Hematopoietic multipotent progenitor cell (in vitro differentiated cells): ENCODE measurements around the gene KRTAP10-9. TPM values are rescaled to one million over a fixed set of nuclear protein-coding genes. Genes with fewer than 3 reads are reported as not detected.
"Not testable (repeated sequence)": the region's sequence is repeated elsewhere in the genome, so short reads cannot be mapped to it uniquely, and the experiment has no call there.

Experiments used
- DNase-seq, 3 donors: peaks; one replicate each; pipeline ENCODE4 v3.0.0-alpha.2; 2011 to 2015; ENCODE audit warnings: low read depth in 2 of 3, low spot score in 2 of 3
- total RNA-seq: library from RNA; depleted of rRNA; stranded (reverse); fragments of >200 nt; gene quantifications from one replicate; pipeline ENCODE4 v1.2.3, GENCODE V29; 2012

KRTAP10-9 gene
- total RNA-seq, 1 donor, result not detected

DNA sequence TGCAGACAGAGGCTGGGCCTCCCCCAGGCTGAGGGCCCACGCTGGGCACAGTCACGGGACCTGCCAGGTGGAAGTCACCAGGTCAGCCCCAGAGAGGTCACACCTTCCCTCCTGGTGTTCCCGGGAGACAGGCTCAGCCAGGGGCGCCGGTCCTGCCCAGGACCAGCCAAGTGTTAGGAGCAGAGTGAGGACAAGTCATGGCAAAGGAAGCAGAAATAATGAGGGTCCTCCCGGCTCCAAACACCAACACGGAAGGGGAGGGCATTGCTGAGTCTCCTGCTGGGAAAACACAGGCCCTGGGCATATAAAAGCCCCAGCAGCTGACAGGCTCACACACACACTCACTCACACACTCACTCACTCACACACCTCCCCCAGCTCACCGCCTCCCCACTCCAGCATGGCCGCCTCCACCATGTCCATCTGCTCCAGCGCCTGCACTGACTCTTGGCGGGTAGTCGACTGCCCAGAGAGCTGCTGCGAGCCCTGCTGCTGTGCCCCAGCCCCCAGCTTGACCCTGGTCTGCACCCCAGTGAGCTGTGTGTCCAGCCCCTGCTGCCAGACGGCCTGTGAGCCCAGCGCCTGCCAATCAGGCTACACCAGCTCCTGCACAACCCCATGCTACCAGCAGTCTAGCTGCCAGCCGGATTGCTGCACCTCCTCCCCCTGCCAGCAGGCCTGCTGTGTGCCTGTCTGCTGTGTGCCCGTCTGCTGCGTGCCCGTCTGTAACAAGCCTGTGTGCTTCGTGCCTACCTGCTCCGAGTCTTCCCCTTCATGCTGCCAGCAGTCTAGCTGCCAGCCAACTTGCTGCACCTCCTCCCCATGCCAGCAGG lies 10.3 kb downstream of the KRTAP10-9 start, which contains the start of gene KRTAP10-10:
TSS of gene KRTAP10-10 (plus strand) at position 339 of the 833 bp plus-strand sequence. CDS start at position 401, 62 bp downstream.
- no peak for DNase-seq

DNA sequence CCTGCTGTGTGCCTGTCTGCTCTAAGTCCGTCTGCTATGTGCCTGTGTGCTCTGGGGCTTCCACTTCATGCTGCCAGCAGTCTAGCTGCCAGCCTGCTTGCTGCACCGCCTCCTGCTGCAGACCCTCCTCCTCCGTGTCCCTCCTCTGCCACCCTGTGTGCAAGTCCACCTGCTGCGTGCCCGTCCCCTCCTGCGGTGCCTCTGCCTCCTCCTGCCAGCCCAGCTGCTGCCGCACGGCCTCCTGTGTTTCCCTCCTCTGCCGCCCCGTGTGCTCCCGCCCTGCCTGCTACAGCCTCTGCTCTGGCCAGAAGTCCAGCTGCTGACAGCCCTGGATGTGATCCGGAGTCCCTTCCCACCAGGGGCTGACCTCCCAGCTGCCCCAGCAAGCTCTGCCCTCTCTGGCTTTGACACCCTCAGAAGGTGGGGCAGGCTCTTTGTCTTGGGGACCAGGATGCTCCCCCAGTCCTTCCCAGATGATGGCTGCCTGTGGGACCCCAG lies 11.0 kb downstream of the KRTAP10-9 start:
- not testable (repeated sequence) for DNase-seq

DNA sequence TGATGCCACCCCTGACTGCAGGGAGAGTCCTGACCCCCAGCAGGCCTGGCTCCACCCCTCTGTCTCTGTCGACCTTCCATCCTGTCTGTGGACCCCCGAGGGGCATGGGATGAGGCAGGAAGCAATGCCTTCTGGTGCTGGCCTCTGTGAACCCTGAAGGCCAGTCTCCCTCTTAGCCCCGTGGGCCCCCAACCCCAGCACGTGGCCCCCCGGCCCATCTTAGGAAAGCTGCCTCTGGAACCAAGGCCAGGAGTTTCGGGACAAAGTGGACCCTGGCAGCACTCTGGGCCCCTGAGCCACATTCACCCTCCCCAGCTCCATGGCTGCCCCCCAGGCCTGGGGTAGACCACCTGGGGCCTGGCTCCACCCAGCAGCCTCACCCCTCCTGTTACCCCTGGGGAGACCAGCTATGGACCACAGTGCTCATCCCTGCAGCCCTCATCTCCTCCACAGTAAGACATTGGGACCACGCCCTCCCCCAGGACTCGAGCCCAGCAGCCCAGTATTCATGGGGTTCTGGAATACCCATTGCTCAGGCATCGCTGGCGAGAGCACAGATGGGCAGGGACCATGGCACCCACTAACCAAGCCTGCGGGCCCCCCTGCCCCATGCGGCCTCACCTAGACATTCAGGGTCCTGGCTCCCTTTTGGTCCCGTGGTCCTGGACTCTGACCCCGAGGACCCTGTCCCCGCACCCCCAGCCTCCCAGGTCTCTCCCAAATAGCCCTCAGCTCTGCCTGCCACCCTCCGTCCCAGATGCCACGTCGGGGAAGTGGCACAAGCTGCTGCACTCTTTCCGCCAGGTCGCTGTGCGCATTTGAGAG lies 11.8 kb downstream of the KRTAP10-9 start:
- not testable (repeated sequence) for DNase-seq

DNA sequence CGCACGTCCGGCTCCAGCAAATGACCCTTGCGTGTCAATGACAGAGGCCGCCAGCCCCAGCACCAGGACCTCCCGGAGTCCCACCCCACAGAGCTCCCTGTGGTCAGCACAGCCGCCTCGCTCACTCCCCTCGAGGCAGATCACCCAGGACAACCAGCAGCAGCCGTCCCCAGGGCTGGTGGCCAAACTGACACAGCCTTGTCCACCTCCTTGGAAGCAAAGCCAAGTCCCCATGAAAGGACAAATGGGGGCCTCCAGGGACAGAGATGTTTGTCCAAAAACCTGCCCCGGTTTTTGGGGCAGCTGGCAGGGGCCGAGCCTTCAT lies 12.4 kb downstream of the KRTAP10-9 start:
- DNase-seq, result no peak

DNA sequence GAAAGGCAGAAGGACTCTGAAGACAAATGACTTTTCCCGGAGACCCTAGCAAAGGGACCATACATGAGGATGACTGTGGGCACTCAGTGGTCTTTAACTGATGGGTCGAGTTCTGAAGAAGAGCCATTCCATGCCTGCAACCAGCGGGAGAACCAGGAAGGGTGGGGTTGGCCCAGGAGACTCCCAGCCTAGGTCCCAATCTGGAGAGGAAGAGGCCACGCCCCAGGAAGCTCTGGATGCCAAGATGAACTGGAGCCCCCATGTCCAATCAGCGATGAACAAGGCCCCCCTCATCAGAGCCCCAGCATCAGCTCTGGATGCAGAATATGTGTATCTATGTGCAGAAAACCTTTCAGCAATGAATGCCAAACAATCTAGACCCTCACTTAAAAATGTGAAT lies 13.9 kb downstream of the KRTAP10-9 start:
- DNase-seq, result no peak

DNA sequence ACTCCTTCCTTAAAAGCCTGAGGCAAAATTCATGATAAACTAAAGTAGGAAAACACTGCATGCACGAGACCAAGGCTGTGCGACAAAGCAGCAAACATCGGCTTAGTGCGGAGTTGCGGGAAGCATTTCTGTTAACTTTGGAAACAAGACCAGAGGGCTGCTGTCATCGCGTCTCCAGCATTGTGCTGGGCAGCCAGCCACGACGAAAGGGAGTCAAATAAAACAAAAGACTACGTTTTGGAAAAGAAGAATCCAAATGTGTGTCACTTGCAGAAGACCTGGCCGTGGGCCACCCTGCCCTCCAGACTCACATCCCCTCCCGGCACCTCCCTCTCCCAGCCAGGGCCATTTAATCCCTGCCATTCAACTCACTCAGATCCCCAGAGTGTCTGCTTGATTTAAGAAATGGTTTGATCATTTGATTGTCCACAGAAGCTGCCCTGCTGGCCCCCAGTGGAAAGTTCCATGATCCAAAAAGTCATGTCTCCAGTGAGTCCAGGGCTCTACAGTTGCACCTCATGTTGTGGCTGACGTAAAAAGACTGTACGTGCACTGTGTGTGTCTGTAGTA lies 16.9 kb downstream of the KRTAP10-9 start:
- no peak for DNase-seq

DNA sequence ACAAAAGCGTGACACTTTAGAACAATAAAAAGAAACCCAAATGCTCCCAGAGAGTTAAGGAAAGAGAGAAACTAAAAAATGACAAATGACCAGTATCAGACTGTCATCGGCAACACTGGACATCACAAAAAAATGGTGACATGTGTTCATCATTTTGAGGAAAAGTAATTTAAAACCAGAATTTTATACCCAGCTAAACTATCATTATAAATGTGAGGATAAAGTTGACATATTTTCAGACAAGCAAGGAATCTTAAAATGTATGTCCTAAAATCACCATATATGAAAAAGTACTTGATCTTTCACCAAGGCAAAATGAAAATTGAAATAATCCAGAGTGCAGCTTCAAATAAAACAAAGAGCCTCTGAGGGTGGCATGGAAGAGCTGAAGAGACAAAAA lies 18.0 kb downstream of the KRTAP10-9 start:
- DNase-seq, result no peak

DNA sequence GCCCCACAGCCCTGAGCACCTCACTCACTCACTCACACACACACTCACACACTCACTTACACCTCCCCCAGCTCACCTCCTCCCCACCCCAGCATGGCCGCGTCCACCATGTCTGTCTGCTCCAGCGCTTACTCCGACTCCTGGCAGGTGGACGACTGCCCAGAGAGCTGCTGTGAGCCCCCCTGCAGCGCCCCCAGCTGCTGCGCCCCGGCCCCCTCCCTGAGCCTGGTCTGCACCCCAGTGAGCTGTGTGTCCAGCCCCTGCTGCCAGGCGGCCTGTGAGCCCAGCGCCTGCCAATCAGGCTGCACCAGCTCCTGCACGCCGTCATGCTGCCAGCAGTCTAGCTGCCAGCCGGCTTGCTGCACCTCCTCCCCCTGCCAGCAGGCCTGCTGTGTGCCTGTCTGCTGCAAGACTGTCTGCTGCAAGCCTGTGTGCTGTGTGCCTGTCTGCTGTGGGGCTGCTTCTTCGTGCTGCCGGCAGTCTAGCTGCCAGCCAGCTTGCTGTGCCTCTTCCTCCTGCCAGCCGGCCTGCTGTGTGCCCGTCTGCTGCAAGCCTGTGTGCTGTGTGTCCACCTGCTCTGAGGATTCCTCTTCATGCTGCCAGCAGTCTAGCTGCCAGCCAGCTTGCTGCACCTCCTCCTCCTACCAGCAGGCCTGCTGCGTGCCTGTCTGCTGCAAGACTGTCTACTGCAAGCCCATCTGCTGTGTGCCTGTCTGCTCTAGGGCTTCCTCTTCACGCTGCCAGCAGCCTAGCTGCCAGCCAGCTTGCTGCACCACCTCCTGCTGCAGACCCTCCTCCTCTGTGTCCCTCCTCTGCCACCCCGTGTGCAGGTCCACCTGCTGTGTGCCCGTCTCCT lies 19.7 kb downstream of the KRTAP10-9 start, which contains the start of gene KRTAP10-11:
TSS of gene KRTAP10-11 (plus strand) at position 49 of the 856 bp plus-strand sequence. CDS start at position 94, 45 bp downstream.
- DNase-seq, result not testable (repeated sequence)

DNA sequence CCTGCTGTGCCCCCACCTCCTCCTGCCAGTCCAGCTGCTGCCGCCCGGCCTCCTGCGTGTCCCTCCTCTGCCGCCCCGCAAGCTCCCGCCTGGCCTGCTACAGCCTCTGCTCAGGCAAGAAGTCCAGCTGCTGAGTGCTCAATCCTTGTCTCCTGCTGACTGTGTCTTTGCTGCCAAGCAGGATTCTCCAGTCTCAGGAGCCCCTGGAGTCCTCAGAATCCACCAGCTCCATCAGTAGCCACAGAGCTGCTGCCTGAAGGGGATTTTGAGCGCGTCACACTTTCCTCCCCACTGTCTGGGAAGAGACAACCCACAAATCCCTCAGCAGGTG lies 20.3 kb downstream of the KRTAP10-9 start:
- DNase-seq, result no peak

DNA sequence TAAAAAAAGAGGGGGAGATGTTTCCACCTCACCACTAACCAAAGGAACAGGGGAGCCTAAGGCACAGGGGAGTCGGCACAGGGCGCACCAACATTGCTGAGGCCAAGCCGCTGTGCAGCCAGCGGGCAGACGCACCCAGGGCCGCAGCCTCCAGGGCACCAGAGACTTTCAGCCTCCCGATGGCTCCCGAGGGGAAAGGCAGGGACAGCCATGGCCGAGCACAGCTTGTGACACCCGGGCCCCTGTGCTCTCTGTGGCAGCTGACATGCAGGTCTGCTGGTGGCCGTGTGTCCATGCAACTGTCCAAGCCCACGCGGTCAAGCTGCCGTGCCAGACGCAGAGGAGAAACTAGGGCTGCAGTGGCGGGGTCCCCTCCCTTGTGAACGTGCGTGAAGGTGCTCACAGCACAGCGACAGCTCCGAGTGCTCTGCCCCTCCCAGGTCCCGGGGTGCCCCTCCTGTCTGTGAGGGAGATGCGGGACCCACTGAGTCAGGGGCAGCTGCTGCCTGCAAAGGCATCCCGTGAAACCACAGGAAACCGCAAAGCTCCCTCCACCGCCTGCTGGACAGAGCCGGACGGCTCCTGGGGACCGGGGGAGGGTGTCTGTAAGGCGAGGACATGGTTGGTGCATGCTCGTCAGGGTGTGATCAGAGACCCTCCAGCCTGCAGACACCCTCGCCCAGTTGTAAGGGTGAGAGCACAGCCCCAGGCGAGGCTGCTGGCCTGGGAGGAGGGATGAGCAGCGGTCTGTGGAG lies 21.8 kb downstream of the KRTAP10-9 start:
- no peak for DNase-seq

DNA sequence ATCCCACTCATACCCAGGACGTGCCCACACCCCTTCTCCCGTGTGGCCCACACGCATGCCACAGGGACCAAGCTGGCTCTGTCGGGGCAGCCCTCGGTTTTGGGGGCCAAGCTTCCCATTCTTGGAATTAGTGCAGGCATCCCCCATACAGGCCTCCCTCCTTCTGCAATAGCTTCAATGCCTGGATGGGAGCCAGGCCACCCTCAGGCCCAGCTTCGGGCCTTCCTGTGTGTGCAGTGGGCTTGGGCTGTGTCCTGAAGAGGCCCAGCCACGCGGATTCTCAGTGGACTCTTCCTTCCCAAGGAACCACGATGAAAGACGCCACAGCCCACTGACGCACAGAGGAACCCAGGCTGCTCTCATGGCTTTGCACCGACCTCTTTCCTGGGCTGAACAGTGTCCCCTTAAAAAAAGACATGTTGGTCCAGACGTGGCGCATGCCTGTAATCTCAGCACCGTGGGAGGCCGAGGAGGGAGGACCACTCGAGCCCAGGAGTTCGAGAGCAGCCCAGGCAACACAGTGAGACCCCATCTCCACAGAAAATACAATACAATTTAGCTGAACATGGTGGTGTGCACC lies 22.7 kb downstream of the KRTAP10-9 start:
- no peak for DNase-seq

DNA sequence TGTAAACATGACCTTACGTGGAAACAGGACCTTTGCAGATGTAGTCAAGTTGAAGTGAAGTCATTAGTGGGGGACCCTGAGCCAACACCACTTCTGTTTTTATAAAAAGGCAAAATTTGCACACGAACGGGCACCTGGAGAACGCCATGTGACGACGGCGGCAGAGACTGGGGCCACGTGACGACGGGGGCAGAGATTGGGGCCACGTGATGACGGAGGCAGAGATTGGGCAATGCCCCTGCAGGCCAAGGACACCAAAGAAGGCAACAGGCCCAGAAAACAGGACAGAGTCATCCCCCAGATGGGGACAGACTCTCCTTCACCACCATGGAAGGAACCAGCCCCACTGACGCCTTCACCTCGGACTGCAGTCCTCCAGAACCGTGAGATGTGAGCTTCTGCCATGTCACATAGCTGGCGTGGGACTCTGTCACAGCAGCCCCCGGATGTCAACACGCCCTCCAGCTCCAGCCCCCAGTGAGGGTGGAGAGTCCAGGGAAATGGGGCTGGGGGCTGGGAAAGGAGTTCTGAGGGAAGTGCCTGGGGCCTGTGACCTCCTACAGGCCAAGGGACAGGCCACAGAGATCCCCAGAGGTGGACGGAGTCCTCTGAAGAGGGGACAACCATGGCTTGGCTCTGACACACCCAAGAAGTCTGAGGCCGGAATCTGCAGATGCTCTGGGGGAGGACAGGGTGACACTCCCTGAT lies 23.5 kb downstream of the KRTAP10-9 start:
- DNase-seq, result no peak

DNA sequence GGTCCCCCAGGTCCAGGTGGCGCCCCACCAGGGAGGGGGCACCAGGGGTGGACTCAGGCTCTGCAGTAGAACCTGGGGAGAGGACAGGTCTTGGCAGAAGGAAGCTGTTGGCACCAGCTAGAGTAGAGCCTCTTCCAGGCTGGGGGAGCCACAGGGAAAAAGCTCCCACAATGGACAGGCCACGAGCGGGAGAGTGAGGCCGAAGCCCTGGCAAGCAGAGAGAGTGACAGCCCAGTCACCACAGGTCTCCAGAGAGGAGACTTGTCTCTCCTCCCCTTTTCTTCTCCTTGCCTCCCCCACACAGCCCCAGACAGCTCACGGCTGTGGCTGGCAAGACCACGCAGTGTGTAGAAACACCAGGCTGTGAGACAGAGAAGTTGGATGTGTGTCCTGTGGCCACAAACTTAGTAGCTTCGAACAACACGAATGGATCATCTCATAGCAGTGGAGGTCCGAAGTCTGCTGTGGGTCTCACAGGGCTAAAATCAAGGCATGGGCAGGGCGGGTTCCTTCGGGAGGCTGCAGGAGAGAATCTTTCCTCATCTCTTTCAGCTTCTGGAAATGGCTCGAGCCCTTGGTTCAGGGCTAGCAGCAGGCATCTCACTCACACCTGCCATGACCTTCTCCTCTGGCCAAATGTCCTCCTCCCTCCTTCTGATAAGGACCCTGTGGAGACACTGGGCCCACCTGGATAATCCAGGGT lies 24.2 kb downstream of the KRTAP10-9 start:
- no peak for DNase-seq

DNA sequence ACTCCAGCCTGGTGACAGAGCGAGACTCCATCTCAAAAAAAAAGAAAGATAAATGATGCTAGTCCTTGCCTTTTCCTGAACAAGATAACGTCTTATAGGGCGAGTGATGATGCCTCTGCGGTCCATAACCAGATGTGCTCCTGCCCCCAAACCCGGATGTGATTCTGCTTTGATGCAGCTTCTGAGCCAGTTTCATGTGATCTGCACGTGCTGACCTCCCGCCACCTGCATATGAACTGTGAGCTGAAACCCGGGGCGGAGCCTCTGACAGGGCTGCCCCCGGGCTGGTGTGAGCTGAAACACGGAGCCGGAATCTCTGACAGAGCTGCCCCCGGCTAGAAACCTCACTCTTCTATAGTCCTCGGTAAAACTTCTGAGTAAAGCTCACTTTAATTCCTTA lies 26.2 kb downstream of the KRTAP10-9 start:
- DNase-seq, result no peak

DNA sequence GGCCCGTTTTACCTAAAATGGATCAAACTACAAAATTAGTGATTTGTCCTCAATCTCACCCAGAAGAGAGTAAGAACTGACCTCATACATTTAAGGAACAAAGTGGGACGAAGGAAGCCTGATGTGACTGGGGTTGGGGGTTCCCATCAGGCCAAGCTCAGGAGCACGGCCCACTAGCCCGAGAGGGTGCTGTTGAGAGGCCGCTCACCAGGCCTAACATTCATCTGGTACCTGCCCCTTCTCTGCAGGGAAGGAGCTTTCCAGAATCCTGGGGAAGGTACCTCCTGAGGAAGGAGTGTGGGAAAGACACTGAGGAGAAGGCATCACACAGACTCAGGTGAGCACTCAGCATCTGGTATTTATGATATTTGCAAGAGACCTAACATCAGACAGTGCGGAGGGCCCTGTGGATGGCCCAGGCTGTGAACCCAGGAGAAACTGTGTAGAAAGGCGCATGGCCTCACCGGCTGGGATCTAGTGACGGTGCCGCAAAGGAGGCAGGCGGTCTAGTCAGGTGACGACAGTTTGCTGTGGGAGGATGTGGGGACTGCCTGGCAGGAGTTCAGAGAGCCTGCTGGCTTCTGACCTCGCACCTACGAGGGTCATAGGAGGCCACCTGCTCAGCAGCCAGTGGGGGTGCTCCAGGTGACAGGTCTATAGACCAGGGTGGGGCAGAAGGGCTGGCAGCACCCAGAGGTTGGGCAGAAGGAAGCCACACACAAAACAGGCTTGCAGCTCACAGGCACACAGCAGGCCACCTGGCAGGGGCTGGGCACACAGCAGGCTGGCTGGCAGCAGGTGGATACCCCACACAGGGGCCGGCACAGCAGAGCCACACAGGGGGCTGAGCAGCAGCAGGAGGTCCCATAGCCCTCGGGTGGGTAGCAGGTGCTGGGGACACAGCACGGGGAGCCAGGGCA lies 27.0 kb downstream of the KRTAP10-9 start:
- peak in 1 of 3 donors; percentile 44 for DNase-seq

DNA sequence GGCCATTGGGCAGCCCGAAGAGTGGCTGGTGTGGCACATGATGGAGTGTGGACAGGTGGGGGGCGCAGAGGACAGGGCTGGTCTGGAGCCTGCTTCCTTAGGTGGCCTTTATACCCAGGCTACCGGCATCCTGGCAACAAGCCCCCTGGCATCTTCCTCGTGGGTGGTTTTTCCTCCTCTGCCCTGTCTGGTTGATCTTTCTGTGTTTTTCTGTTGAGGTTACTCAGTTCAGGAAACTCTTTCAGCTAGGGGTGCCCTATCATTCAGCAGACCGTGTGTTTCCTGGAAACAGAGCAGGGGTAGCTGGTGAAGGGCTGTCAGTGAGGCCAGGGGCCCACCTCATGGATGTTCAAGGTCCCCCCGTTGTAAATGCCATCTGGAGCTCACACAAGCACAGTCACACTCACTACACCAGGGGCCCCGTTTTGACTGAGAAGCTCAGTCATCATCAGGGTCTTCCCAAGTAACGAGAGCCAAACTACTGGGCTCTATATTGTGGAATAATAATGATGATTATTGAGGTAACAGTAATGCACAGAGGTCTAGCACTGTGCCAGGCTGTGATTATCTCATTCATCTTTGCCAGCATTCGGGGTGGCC lies 27.8 kb downstream of the KRTAP10-9 start, which contains the start of gene KRTAP12-4:
TSS of gene KRTAP12-4 (minus strand) at position 84 of the 600 bp plus-strand sequence. CDS start at position 39, 45 bp downstream.
- peak in 1 of 3 donors; percentile 37 for DNase-seq
